Activated CD8-positive, alpha-beta T cell treated with anti-CD3 and anti-CD28 coated beads for 36 hours (primary cell): ENCODE measurements around the gene ADAMTS2. TPM values are rescaled to one million over a fixed set of nuclear protein-coding genes. Genes with fewer than 3 reads are reported as not detected.
A peak's percentile ranks its signal among the peaks of the same experiment; 100 is the strongest.

Source experiments
- ATAC-seq: fragments of 200-7000 bp; cut with Tn5 transposase; one replicate; pipeline ENCODE4 v1.10.0; 2021; ENCODE audit warnings: mild to moderate bottlenecking, moderate library complexity
- CTCF ChIA-PET: fragments of 350-600 bp; sonication (Branson Sonifier 250); formaldehyde crosslinking; loops from one replicate; lab custom pipeline; 2021; ENCODE audit warnings: antibody characterized with exemption; lab: Charles Lee
- POLR2A ChIA-PET: fragments of 350-600 bp; sonication (Branson Sonifier 250); formaldehyde crosslinking; loops from one replicate; lab custom pipeline; 2021; ENCODE audit warnings: antibody characterized with exemption; lab: Charles Lee
- DNase-seq: peaks from one replicate; pipeline ENCODE4 v3.0.0-alpha.2; 2020
- H3K27ac Mint-ChIP-seq: one replicate; pipeline ENCODE4 v1.8.0; 2021; ENCODE audit warnings: mild to moderate bottlenecking, mixed read lengths
- H3K27me3 Mint-ChIP-seq: one replicate; pipeline ENCODE4 v1.8.0; 2021; ENCODE audit warnings: mixed read lengths
- H3K36me3 Mint-ChIP-seq: one replicate; pipeline ENCODE4 v1.8.0; 2021; ENCODE audit warnings: low read depth, mixed read lengths
- H3K4me1 Mint-ChIP-seq: one replicate; pipeline ENCODE4 v1.8.0; 2021; ENCODE audit warnings: low read depth, mixed read lengths
- H3K4me3 Mint-ChIP-seq: one replicate; pipeline ENCODE4 v1.8.0; 2021; ENCODE audit warnings: mild to moderate bottlenecking, moderate library complexity, mixed read lengths
- H3K9me3 Mint-ChIP-seq: one replicate; pipeline ENCODE4 v1.8.0; 2021; ENCODE audit warnings: mixed read lengths
- intact Hi-C: fragments of 100-400 bp; cut with micrococcal nuclease; formaldehyde crosslinking; loops from one replicate; pipeline ENCODE4 v1.10.0; 2022
- total RNA-seq, 2 experiments: library from RNA; stranded (reverse); gene quantifications; one replicate each; pipeline ENCODE4 v1.2.3, GENCODE V29; 2021
- TF ChIP-seq, protein P1 (sequence below): fragments of 200-600 bp; IDR thresholded peaks from one replicate; pipeline ENCODE4 v1.8.0; 2022; ENCODE audit warnings: antibody characterized with exemption, mild to moderate bottlenecking

The ADAMTS2 gene
- total RNA-seq, 2 experiments from 2014 or later: not detected

GRCh38 chr5:179168664-179169063 lies 176.6 kb downstream of the ADAMTS2 start:
- Mint-ChIP-seq H3K4me3 (no peak overlapping the region), H3K36me3 (no peaks in the 10 kb centered on the region), H3K4me1 (peaks cover 3% of the 10 kb centered on the region), H3K27me3 (peaks cover 6% of the 10 kb centered on the region), H3K9me3 (no peaks in the 10 kb centered on the region), H3K27ac (no peak overlapping the region)
- TF ChIP-seq, protein P1, sequence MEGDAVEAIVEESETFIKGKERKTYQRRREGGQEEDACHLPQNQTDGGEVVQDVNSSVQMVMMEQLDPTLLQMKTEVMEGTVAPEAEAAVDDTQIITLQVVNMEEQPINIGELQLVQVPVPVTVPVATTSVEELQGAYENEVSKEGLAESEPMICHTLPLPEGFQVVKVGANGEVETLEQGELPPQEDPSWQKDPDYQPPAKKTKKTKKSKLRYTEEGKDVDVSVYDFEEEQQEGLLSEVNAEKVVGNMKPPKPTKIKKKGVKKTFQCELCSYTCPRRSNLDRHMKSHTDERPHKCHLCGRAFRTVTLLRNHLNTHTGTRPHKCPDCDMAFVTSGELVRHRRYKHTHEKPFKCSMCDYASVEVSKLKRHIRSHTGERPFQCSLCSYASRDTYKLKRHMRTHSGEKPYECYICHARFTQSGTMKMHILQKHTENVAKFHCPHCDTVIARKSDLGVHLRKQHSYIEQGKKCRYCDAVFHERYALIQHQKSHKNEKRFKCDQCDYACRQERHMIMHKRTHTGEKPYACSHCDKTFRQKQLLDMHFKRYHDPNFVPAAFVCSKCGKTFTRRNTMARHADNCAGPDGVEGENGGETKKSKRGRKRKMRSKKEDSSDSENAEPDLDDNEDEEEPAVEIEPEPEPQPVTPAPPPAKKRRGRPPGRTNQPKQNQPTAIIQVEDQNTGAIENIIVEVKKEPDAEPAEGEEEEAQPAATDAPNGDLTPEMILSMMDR: no peak
- ATAC-seq (no peak), DNase-seq (no peak)
- CTCF ChIA-PET: interaction anchor here (0.8 to 4.5 kb wide), 3 partner anchors 15 to 326 kb away, joined by 3 to 32 read pairs (median 3); no protein-coding TSS in a partner anchor
- intact Hi-C loops: no loop called here
- POLR2A ChIA-PET: no interaction called here

GRCh38 chr5:179167871-179168451 lies 177.3 kb downstream of the ADAMTS2 start:
- no peak for ATAC-seq
- Mint-ChIP-seq H3K27ac (no peak overlapping the region), H3K27me3 (peaks cover 6% of the 10 kb centered on the region), H3K4me1 (peaks cover 3% of the 10 kb centered on the region), H3K9me3 (no peaks in the 10 kb centered on the region), H3K36me3 (no peaks in the 10 kb centered on the region), H3K4me3 (no peak overlapping the region)
- ChIA-PET CTCF (interaction anchor here (0.6 to 4.5 kb wide), 12 partner anchors 8 to 457 kb away, joined by 3 to 32 read pairs (median 4); partner anchors contain the start of gene ZNF354C), POLR2A (no interaction called here)
- intact Hi-C loops: no loop called here
- DNase-seq: no peak
- TF ChIP-seq, protein P1: no peak

DNA sequence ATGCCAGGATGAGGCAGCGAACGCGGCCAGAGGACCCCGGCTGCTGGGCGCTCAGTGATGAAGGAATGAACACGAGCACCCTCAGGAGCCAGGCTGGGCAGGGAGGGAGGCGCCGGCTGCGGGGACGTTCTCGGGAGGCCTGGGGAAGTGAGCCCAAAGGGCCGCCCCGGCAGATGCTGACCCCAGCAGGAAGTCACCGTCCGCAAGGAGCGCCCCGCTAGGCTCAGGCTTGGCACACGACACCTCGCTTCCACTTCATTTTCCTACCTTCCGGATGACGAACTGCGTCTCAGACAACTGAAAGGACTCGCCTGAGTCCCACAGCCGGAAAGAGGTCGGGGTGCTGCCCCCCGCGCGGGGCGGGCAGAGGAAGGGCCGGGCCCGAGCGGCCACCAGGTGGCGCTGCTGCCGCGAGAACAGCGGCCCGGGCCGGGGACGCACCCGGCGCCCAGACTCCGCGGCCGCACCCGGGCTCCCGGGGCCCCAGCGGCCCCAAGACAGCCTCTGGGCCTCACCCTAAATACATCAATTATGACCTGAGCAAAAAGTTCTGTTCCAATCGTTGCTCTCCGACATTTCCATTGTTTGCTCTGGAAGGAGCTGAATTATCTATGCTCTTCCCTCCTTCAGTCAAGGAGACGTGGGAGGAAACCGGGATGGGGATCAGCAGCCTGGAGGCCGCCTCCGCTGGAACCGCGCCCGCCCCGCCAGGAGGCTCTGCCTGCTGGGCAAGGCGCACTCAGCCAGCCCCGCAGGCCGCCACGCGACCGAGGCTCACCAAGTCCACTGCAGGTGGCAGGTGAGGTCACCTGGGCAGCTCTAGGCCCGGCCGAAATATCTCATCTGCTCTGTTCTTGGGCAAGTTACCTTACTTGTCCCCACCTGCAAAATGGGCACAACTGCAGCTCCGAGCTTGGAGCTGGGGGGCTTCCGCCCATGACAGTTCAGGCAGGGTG lies 178.1 kb downstream of the ADAMTS2 start:
- DNase-seq (peak; percentile 77), ATAC-seq (peak; percentile 95)
- Mint-ChIP-seq H3K36me3 (no peaks in the 10 kb centered on the region), H3K27me3 (peaks cover 6% of the 10 kb centered on the region), H3K9me3 (no peaks in the 10 kb centered on the region), H3K4me3 (no peak overlapping the region), H3K27ac (no peak overlapping the region), H3K4me1 (peaks cover 3% of the 10 kb centered on the region)
- ChIA-PET POLR2A (no interaction called here), CTCF (interaction anchor here (0.6 to 4.5 kb wide), 11 partner anchors 9 to 456 kb away, joined by 3 to 32 read pairs (median 4); partner anchors contain the start of gene ZNF354C)
- intact Hi-C loops: no loop called here
- TF ChIP-seq, protein P1: peak; percentile 93

GRCh38 chr5:179166171-179166885 lies 178.9 kb downstream of the ADAMTS2 start:
- Mint-ChIP-seq H3K4me3 (no peak overlapping the region), H3K27me3 (peaks cover 6% of the 10 kb centered on the region), H3K27ac (no peak overlapping the region), H3K4me1 (peaks cover 3% of the 10 kb centered on the region), H3K36me3 (no peaks in the 10 kb centered on the region), H3K9me3 (no peaks in the 10 kb centered on the region)
- no peak for DNase-seq
- TF ChIP-seq, protein P1: no peak
- no peak for ATAC-seq
- ChIA-PET POLR2A (no interaction called here), CTCF (interaction anchor here (4.5 kb wide), 1 partner anchor 328 kb away, joined by 32 read pairs; no protein-coding TSS in a partner anchor)
- intact Hi-C loops: no loop called here
